Measurements from ENCODE around the gene RAB9B. TPM values are rescaled to one million over a fixed set of nuclear protein-coding genes. Genes with fewer than 3 reads are reported as not detected.

RAB9B gene
- total and polyA plus RNA-seq, 2 donors (not counting 1 experiment from before 2014, with no cell fraction given), result 0.43 to 0.44 TPM

GRCh38 chrX:103845165-103845653, 13.2 kb upstream of the RAB9B start:
- TF ChIP-seq CTCF (IDR thresholded peaks at IDR 0.05), result peak; percentile 58
- no peak for TF ChIP-seq EZH2 (IDR thresholded peaks at IDR 0.05; ENCODE audit: borderline replicate concordance, insufficient read depth, low read depth, low read length, poor library complexity, severe bottlenecking)
- ATAC-seq (ENCODE audit: low read depth) (peak; percentile 39), DNase-seq (peak; percentile 50)
- WGBS (ENCODE audit: insufficient coverage), result no CpG with 5 or more reads among the region's 4 CpGs
- no peaks in the 10 kb centered on the region for H4K20me1 ChIP-seq (ENCODE audit: control insufficient read depth, insufficient read depth, low read length, poor library complexity, severe bottlenecking)
- no peak overlapping the region for H3K27ac ChIP-seq (ENCODE audit: low read length in 2 of 2)
- CTCF ChIA-PET, result interaction anchor here (0.9 to 2.2 kb wide), 9 partner anchors 13 to 292 kb away, joined by 3 to 30 read pairs (median 4); partner anchors contain the start of gene RAB9B
- peaks cover 2% of the 10 kb centered on the region for H3K27me3 Mint-ChIP-seq
- no peak overlapping the region for H3K27ac Mint-ChIP-seq
- no peaks in the 10 kb centered on the region for H3K4me1 Mint-ChIP-seq
- H3K4me3 ChIP-seq (ENCODE audit: control extremely low read depth in 1 of 5, extremely low read depth in 1 of 5, insufficient read depth in 1 of 5, low read depth in 2 of 5, low read length in 4 of 5), result no peak overlapping the region
- H3K9me3 ChIP-seq (ENCODE audit: control extremely low read depth in 1 of 3, control insufficient read depth in 2 of 3, insufficient read depth in 1 of 3, low read length in 2 of 3), result no peaks in the 10 kb centered on the region
- no peaks in the 10 kb centered on the region for H3K4me1 ChIP-seq (ENCODE audit: control insufficient read depth in 2 of 2, insufficient read depth in 2 of 2, low read length in 2 of 2)
- no peak overlapping the region for H2AFZ ChIP-seq (ENCODE audit: insufficient read depth, low read depth, low read length, poor library complexity, severe bottlenecking)
- no peak overlapping the region for H3K4me2 ChIP-seq (replicated peaks; ENCODE audit: low read depth, low read length, poor library complexity, severe bottlenecking)
- H3K27me3 ChIP-seq (replicated peaks in 1 of 4; ENCODE audit: control extremely low read depth in 1 of 4, control insufficient read depth in 3 of 4, insufficient read depth in 4 of 4, low read length in 3 of 4), result no peaks in the 10 kb centered on the region
- H3K36me3 ChIP-seq (replicated peaks in 1 of 2; ENCODE audit: control extremely low read depth in 1 of 2, control insufficient read depth in 1 of 2, extremely low read depth in 1 of 2, insufficient read depth in 2 of 2, low read length in 1 of 2), result no peaks in the 10 kb centered on the region
- intact Hi-C loops (cut with micrococcal nuclease), result loop anchor here (1.0 to 5.0 kb wide), 3 partner anchors 96 to 427 kb away; no protein-coding TSS in a partner anchor
- no peak overlapping the region for H3K4me3 Mint-ChIP-seq
- POLR2A ChIA-PET, result no interaction called here
- no peaks in the 10 kb centered on the region for H3K79me2 ChIP-seq (ENCODE audit: control insufficient read depth, insufficient read depth, low read length)
- no peaks in the 10 kb centered on the region for H3K9me3 Mint-ChIP-seq (ENCODE audit: insufficient read depth)
- no peak overlapping the region for H3K9ac ChIP-seq (ENCODE audit: low read length)

DNA sequence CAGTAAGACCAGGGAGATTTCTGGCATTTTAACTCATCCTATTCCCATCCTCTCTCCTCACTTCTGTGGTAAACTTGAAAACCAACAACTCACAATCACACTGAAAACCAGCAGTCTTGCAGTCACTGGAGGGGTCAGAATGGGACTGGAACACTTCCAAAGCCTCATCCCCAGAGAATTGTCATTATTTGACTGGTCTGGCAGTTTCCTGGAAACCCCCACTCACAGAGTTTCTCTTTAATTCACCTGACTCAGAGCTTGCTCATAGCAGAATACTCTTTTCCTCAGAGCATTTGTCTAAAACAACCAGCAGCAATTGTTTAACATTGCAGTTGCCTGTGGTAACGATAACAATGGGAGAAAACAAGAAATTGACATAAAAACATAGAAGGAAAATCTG, 7.3 kb upstream of the RAB9B start:
- Histone ChIP-seq H3K9me3 (ENCODE audit: control extremely low read depth in 1 of 3, control insufficient read depth in 2 of 3, insufficient read depth in 1 of 3, low read length in 2 of 3) (no peaks in the 10 kb centered on the region), H3K9ac (ENCODE audit: low read length) (no peak overlapping the region), H2AFZ (ENCODE audit: insufficient read depth, low read depth, low read length, poor library complexity, severe bottlenecking) (no peak overlapping the region), H3K27me3 (replicated peaks in 1 of 4; ENCODE audit: control extremely low read depth in 1 of 4, control insufficient read depth in 3 of 4, insufficient read depth in 4 of 4, low read length in 3 of 4) (no peaks in the 10 kb centered on the region), H3K27ac (ENCODE audit: low read length in 2 of 2) (no peak overlapping the region), H3K4me3 (ENCODE audit: control extremely low read depth in 1 of 5, extremely low read depth in 1 of 5, insufficient read depth in 1 of 5, low read depth in 2 of 5, low read length in 4 of 5) (no peak overlapping the region), H3K79me2 (ENCODE audit: control insufficient read depth, insufficient read depth, low read length) (no peaks in the 10 kb centered on the region), H3K36me3 (replicated peaks in 1 of 2; ENCODE audit: control extremely low read depth in 1 of 2, control insufficient read depth in 1 of 2, extremely low read depth in 1 of 2, insufficient read depth in 2 of 2, low read length in 1 of 2) (no peaks in the 10 kb centered on the region), H3K4me1 (ENCODE audit: control insufficient read depth in 2 of 2, insufficient read depth in 2 of 2, low read length in 2 of 2) (no peaks in the 10 kb centered on the region), H4K20me1 (ENCODE audit: control insufficient read depth, insufficient read depth, low read length, poor library complexity, severe bottlenecking) (no peaks in the 10 kb centered on the region), H3K4me2 (replicated peaks; ENCODE audit: low read depth, low read length, poor library complexity, severe bottlenecking) (no peak overlapping the region)
- no peak overlapping the region for H3K4me3 Mint-ChIP-seq
- intact Hi-C loops (cut with micrococcal nuclease), result no loop called here
- CTCF ChIA-PET, result no interaction called here
- WGBS (ENCODE audit: insufficient coverage), result no CpG with 5 or more reads among the region's 1 CpG
- H3K9me3 Mint-ChIP-seq (ENCODE audit: insufficient read depth), result no peaks in the 10 kb centered on the region
- POLR2A ChIA-PET, result no interaction called here
- no peaks in the 10 kb centered on the region for H3K4me1 Mint-ChIP-seq
- H3K27ac Mint-ChIP-seq, result no peak overlapping the region
- peaks cover 3% of the 10 kb centered on the region for H3K27me3 Mint-ChIP-seq
- TF ChIP-seq EZH2 (IDR thresholded peaks at IDR 0.05; ENCODE audit: borderline replicate concordance, insufficient read depth, low read depth, low read length, poor library complexity, severe bottlenecking) (no peak), CTCF (IDR thresholded peaks at IDR 0.05) (no peak)
- DNase-seq, result no peak
- ATAC-seq (ENCODE audit: low read depth), result no peak

All from B cell (primary cell).